ENCODE measurements around the gene TFAP2C.

DNA sequence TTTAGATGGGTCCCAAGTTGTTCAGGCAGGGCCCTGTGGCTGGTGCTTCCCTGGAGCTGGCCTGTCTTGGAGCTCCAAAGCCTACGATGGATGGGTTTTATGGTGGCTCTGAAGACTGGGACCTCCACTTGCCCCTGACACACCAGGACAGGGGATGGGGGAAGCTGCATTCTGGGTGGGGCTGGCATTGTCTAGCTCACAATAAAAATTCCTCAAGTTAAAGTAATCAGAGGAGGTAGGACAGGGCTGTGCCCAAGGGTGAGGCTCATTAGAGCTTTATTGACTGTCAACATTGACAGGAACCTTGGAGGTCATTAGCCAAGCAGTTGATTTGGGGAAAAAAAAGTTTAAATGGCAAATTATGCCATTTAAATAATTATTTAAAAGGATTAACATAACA lies 35.7 kb downstream of the TFAP2C start:
- TF ChIP-seq, protein P1, sequence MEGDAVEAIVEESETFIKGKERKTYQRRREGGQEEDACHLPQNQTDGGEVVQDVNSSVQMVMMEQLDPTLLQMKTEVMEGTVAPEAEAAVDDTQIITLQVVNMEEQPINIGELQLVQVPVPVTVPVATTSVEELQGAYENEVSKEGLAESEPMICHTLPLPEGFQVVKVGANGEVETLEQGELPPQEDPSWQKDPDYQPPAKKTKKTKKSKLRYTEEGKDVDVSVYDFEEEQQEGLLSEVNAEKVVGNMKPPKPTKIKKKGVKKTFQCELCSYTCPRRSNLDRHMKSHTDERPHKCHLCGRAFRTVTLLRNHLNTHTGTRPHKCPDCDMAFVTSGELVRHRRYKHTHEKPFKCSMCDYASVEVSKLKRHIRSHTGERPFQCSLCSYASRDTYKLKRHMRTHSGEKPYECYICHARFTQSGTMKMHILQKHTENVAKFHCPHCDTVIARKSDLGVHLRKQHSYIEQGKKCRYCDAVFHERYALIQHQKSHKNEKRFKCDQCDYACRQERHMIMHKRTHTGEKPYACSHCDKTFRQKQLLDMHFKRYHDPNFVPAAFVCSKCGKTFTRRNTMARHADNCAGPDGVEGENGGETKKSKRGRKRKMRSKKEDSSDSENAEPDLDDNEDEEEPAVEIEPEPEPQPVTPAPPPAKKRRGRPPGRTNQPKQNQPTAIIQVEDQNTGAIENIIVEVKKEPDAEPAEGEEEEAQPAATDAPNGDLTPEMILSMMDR (optimal IDR thresholded peaks at IDR 0.05 in 1 of 3, IDR thresholded peaks at IDR 0.05 in 1 of 3, conservative IDR thresholded peaks at IDR 0.05 in 1 of 3; ENCODE audit: extremely low read depth in 1 of 3, insufficient read depth in 2 of 3, low read length in 3 of 3): no peak
- no peak for TF ChIP-seq EZH2 (IDR thresholded peaks at IDR 0.05; ENCODE audit: low read length)

Measured in keratinocyte (primary cell).